Ammon's horn (tissue), 1 donor: ENCODE results near the gene BRSK2.
A peak's percentile ranks its signal among the peaks of the same experiment; 100 is the strongest.
"Not testable (repeated sequence)": the region's sequence is repeated elsewhere in the genome, so short reads cannot be mapped to it uniquely, and the experiment has no call there.

Experiments
- DNase-seq: peaks from one replicate; pipeline ENCODE4 v3.0.0-alpha.2; 2016; ENCODE audit warnings: low spot score

Gene BRSK2

DNA sequence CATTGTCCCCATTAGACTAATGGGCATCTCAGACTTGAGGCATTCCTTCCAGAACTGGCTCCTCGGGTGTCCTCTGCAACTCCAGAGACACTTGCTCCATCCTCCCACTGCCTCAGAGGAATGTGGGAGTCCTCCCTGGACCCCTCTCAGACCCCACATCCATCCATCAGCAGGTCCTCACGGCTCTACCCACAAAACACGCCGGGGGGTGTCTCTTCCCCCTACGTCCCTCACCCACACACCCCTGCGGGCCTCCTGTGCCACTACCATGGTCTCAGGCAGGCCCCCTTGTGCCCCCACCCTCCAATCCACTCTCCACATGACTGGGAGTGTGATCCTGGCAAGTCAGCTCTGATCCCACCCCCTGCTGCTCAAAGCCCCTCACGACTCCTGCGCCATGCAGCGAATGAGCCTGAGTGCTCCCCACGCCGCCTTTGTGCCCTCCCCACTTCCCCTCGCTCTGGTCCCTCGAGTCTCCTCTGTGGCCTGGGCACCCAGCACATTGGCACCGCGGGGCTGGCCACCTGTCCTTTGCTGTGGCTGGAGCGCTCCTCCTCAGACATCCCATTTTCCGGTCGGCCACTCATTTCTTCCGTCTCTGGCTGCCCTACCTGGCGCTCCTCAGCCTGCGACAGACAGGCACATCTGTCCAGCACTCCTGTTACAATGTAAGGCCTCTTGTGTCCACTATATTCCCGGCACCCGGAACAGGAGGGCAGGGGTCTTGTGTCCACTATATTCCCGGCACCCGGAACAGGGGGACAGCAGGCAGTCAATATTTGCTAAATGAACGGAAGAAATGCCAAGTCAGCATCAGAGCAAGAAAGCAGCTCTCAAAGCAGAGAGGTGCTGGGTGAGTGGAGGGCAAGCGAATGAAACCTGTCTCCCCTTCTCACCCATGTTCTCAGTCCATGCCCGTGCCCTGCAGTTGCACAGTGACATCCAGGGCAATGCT, 111.0 kb downstream of the BRSK2 start:
- no peak for DNase-seq

DNA sequence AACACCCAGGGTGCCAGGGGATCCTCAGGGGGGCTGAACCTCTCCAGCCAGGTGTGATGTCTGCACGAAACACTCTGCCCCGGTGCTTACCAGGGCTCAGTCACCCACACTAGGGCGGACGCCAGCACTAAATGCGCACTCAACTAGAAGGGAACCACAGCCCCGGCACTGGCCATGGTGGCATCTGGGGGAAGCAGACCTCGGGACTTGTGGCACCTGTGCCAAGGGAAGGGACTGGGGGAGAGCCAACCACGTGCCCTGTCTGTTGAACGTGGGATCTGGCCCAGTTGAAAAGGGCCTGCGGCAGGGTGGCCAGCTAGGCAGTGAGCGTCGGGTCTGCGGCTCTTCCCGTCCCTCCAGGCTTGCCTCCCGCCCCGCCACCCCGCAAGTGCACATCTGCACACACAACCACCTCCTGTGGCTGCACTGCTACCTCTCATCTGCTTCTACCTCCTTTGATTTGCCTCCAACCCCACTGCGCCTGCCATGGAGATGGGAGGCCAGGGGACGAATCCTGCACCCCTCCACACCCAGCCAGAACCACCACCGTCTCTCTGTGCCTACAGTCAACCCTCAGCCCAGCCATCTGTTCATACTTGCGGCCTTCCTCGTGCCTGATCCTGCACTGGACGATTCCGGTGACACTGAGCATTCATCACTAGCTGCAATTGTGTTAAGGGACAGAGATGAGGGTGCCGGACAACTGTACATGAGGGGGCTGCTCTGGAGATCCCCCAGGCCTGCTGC, 111.9 kb downstream of the BRSK2 start:
- no peak for DNase-seq

DNA sequence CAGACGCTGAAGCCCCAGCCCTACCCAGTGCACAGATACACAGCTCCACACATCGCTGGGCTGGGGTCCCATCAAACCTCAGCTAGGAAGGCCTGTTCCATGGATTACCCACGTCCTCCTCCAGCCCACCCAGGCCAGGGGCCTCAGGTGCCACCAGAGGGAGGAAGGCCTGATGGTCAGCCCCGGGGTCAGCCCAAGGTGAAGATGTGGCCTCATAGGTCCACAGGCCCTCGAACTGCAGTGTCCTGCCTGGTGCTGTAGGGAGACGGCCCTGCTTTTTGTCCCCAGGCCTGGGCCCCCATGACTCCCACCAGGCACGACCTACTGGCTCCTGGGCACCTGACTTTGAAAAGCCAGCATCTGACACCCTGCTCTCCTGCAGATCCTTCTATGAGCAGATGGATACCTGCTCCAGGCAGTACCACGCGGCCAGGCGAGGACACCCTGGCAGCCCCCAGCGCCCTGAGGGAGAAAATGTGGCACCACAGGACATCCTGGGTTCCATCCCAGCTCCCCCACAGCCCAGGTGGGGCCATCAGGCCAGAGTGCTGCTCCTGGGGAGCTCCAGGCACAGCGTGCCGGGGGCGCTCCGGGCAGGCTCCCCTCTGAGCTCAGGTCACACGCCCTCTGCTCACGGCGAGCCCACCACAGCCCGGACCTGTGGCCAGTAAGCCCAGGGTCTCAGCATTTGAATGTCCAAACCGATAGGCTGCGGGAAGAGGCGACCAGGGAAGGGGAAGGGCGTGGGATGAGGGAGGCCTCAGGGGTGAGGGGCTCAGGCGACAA, 112.6 kb downstream of the BRSK2 start:
- no peak for DNase-seq

DNA sequence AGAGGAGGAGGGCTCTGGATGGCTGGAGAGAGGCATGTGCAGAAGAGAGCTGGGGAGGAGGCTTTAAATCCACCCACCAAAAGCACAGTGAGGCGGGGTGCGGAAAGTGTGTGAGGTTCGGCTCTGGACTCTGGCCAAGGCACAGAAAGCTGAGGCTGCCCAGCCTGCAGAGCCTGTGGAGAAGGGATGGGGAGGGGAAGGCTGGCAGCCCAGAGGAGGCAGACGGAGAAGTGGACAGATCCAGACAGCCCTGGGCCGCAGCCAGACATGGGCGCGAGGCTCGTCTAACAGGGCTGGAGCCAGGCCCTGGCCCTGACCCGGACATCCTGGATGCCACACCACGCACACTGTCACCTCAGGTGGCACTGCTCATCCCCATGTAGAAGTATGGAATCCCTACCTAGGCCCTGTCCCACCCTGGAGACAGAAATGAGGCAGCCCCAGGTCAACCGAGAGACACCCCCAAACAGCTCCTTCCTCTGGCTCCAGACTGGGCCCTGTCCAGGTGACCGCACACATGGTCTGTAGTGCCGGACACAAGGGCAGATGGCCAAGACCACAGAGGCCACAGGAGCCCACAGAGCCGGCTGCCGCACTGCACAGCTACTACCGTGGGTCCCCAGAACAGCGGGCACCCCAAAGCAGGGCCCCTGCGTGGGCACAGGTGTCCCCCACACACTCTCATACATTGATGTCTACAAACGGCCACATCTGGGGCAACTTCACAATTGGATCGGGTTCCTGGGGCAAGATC, 113.4 kb downstream of the BRSK2 start:
- peak; percentile 82 for DNase-seq

DNA sequence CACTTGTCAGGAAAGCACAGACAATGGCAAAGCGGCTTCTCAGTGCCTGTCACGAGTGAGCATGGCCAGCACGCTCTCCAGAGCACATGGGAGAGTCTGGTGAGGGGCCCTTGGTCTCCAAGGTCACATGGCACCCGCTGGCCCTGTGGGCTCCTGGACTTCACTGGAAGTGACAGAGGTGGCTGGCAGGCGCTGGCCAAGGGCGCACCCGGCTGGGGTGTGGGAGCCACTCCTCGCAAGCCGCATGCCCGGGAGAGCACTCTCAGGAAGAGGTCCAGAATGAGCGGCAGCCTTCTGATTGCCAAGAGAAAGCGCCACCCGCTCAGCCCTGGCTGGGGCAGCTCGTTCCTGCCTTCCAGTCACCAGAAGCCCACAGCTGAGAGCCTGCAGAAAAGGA, 114.0 kb downstream of the BRSK2 start:
- DNase-seq, result peak; percentile 56

DNA sequence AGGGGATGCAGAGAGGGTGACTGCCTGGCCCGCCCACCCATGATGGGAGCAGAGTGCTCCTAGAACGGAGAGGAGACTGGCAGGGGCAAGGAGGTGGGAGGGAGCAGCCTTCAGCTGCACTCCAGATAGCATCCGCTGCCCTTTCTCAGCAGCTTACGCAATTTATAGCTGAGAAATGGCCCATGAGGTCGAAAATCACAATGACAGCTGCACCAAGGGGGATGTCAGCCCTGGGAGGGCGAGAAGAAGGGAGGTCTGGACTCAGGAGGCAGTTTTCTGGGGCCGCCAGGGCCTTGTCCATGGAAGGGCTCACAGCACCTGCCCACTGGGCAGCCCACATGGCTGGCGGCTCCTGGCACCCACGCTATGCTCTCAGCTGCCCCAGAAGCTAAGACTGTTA, 114.4 kb downstream of the BRSK2 start:
- DNase-seq, result no peak

DNA sequence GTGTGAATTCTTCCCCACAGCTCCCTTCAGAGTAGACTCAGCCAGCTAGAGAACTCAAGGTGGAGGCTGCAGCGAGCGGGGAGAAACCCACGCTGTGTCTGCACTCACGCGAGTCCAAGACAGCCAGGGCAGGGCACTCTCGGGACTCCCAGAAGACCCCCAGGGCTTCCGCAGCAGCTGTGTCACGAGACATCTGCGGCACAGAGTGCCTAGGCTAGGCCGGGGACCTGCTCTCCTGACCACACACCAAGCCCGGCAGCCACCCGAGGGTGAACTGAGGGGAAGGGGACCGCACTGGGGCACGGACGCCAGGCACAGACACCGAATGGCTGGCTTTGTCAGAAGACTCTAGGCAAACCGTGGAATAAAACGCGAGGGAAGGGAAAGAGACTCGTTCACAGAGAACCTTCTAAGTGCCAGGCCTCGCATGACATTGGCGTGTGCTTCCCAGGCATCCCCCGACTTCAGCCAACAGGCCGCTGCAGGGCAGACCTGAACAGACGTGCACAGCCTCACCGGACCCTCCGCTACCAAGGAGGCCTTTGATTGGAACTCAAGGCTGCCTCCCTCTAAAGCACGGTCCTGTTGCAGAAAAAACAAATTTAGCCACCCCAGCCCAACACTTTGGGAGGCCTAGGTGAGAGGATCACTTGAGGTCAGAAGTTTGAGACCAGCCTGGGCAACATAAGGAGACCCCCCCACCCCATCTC, 115.0 kb downstream of the BRSK2 start:
- no peak for DNase-seq

DNA sequence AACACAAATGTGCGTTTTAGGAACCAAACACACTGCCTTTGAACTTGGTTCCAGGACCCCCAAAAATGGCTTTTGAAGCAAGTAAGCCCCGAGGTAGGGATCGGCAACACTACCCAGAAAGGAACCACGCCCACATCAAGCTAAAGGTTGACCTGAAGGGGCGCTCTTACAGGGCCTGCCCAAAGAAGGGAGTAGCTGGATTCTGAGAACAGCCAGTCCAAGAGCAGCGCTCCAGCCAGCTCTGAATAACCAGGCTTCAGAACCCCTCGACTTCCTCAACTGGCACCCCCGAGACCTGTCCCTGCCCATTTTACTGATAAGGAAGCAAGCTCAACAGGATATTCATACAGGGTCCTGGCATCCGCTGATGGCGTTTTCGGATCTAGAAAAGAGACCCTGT, 115.7 kb downstream of the BRSK2 start:
- no peak for DNase-seq

DNA sequence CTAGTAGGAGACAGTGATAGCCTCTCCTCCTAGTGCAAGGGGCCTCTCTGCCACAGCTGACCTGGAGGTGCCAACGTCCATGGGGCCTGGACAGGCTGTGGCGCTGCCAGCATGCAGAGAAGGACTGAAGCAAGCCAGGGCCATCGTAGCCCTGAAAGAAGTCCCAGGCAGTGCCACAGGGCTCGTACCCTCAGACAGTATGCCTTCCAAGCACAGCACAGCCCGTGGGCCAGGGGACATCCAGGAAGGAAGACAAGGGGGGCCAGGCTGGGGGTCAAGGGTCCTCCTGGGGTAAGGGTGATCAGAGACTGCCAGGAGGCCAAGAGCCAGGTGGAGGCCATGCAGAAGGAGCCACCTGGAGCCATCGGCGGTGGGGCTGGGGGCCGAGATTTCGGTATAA, 117.2 kb downstream of the BRSK2 start:
- no peak for DNase-seq

DNA sequence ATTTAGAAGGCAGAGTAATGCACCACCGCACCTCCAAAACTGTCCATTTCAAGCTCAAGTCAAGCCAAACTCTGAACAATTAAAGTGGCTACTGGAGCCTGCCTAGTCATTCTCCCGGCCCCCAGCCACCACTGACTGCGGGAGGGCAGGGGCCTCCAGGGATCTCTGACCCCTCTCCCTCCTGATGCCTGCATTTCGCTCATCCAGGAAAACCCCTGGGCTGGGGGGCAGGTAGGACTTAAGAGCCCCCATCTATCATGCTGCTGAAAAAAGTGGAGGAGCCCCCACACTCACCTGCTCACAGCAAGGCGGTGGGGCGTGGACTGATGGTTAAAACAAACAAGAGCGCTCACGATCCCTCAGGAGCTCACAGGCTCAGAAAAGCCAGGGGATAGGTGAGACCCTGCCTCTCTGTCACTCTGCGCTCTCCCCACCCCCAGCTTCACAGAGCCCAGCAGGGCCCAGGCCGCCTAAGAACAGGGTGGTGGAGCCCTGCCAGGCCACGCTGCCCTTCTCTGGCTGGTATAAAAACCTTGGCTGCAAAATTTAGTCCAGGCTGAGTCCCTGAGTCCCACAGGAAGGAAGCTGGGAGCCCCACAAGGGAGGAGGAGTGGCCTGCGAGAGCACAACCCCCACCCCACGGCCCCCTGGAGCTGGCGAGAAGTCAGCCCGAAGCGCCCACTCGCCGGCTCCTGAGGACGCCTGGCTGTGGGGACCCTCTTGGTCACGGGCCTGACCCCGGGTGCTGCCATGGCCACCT, 117.8 kb downstream of the BRSK2 start:
- no peak for DNase-seq

DNA sequence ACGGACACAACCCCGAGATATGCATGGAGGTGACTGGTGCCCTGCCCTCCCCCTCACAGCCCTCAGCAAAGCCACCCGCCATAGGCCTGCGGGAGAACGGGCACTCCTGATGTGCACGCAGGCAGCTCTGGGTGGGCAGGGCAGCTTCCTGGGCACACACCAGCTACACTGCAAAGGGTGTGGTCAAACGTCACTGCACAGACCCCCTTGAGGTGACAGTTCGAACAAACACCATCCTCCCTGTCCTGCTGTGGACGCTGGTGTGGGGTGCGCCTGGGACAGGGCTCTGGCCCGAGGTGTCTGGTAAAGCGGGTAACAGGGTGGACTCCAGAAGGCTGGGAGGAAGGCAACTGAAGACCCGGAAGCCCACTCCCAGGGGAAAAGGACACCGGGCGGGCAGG, 118.8 kb downstream of the BRSK2 start:
- no peak for DNase-seq

DNA sequence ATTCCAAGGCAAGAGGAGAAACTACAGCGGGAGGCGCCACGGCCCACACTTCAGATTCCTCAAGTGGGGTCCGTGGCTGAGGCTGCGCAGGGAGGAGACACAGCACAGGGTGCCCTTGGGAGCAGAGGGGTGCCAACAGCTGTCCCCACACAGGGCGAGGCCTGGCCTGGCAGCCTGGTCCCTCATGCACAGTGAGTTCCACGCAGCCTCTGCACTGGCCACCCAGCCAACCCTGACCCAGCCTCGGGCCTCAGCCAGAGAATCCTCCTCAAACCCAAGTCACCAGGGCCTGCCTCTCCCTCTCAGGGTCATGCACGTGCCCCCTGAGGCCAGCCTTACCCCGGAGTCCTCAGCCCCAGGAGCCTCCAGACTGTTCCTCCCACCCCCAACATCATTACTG, 119.3 kb downstream of the BRSK2 start:
- no peak for DNase-seq

DNA sequence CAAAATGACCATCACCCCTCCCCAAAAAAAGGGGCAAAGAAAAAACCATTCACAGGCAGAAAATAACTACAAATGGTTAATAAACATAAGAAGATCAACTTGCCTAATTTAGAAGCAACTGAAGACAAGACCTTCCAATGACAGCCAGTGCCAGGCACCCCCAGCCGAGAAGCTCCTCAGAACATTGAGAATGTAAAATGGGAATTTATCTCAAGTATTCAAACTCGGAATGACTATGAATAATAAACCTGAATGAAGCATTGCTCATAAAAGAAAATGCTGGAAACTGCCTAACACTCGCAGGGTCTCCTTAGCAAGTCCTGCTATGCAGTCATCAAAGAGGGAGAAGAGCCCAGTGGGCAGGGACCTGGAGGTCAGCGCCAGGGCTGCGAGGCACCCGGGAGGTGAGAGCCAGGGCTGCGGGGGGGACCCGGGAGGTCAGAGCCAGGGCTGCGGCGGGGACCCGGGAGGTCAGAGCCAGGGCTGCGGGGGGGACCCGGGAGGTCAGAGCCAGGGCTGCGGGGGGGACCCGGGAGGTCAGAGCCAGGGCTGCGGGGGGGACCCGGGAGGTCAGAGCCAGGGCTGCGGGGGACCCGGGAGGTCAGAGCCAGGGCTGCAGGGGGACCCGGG, 120.0 kb downstream of the BRSK2 start:
- no peak for DNase-seq

DNA sequence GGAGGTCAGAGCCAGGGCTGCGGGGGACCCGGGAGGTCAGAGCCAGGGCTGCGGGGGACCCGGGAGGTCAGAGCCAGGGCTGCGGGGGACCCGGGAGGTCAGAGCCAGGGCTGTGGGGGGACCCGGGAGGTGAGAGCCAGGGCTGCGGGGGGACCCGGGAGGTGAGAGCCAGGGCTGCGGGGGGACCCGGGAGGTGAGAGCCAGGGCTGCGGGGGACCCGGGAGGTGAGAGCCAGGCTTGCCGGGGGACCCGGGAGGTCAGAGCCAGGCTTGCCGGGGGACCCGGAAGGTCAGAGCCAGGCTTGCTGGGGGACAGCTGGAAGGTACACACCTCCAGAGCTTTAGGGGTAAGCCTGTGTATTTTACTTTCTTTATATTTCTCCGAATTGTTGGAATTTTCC, 120.6 kb downstream of the BRSK2 start:
- DNase-seq, result not testable (repeated sequence)

DNA sequence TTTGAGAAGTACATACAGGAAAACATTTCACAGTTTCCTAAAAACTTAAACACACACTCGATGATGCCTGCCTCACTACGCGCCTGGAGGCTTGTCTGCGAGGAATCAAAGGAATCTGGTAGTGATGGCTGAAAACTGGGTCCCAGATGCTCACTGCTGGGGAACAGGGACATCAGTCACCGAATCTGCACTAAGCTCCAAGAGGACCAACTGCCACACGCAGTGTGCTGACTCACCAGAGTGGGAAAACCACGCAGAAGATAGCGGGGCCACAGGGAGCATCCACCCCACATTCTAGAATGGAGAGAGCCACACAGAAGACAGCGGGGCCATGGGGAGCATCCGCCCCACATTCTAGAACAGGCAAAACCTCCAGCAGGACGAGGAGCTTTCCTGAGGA, 121.2 kb downstream of the BRSK2 start:
- DNase-seq, result peak; percentile 54

DNA sequence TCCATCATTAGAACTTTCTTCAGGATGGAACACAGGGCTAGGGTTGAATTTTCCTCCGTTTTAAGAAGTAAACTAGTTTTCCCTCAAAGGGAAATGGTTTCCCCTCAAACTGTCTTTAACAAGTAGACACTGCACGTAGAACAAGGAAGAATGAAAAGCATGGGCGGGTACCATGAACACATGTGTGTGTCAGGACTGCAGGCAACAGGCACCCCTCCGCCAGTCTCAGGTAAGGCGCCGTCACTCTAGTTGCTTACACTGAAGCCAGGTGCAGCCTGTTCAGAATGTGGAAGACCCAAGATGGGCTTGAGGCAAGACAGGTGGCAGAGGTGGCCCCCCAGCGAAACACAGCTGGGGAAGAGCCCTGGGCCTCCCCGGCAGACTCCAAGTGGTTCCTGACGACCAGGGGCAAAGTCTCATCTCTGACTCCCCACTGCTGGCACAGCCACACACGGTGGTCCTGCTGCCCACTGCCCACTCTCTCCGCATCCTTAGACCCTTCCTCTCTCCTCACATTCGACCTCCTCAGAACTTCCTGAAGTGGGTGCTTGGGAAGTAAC, 122.3 kb downstream of the BRSK2 start:
- no peak for DNase-seq
